Epithelial cell of esophagus (primary cell): ENCODE data around the gene GALNT3.

ENCODE experiments used
- DNase-seq: peaks from one replicate; pipeline ENCODE4 v3.0.0; 2010; ENCODE audit warnings: low read depth
- H3K4me3 ChIP-seq: 2 replicates; pipeline ENCODE4 v1.5.1; 2011; ENCODE audit warnings: mild to moderate bottlenecking, low read length, control low read depth
- CTCF ChIP-seq: IDR thresholded peaks from 2 replicates; pipeline ENCODE4 v1.5.1; 2011; ENCODE audit warnings: low read depth, mild to moderate bottlenecking, low read length, control low read depth, inconsistent platforms; ENCODE audit not compliant: insufficient read depth; ENCODE audit errors: missing control alignments

Gene GALNT3

DNA sequence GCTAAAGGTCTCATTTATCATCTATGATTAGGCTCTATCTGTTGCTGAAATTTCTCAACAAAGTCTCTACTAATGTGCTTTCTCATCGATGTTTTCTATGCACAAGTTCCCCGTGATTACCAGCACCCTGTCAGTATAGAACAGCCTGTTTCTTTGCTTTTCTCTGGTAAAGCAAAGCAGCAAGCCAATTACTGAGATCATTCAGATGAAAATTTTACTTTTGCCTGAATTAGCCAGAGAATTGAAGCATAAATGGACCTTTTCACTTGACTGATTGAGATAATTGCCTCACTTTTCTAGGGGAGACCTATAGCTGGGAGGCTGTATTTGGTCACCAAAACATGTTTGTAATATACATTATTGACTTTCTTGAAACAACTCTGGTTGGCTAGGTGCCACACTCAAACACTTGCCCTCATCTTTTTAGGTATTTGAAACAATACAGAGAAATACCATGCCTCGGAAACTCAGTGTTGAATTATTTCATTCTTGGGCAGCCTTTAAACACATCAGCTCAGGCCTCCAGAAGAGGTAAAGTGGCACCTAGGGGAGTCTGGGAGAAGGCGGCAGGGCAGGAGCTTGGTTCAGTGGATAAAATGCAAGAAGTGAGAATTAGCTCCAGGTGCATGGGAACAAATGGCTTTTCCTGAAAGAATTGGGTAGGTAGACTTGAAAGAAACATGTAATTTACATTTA lies 96.2 kb downstream of the GALNT3 start:
- no peak for DNase-seq
- H3K4me3 ChIP-seq = no peak overlapping the region
- no peak for TF ChIP-seq CTCF
